Astrocyte (in vitro differentiated cells and primary cell): ENCODE measurements around the gene BUB1B.

Source experiments
- CTCF ChIP-seq: IDR thresholded peaks from 2 replicates; pipeline ENCODE4 v1.5.1; 2011; ENCODE audit warnings: low read depth, mild to moderate bottlenecking, inconsistent platforms, low read length, moderate library complexity; ENCODE audit not compliant: insufficient read depth
- EZH2 ChIP-seq: IDR thresholded peaks from 2 replicates; pipeline ENCODE4 v1.6.1; 2012; ENCODE audit warnings: mild to moderate bottlenecking, low read length, inconsistent platforms; ENCODE audit not compliant: insufficient read depth

- TF ChIP-seq CTCF (no peak), EZH2 (no peak)
These were observed 105.0 kb downstream of the BUB1B start for GRCh38 chr15:40265875-40266274.
